ENCODE data around the gene DNAJC3.

GRCh38 chr13:95763601-95764000, 86.7 kb downstream of the DNAJC3 start:
- TF ChIP-seq, protein P1, sequence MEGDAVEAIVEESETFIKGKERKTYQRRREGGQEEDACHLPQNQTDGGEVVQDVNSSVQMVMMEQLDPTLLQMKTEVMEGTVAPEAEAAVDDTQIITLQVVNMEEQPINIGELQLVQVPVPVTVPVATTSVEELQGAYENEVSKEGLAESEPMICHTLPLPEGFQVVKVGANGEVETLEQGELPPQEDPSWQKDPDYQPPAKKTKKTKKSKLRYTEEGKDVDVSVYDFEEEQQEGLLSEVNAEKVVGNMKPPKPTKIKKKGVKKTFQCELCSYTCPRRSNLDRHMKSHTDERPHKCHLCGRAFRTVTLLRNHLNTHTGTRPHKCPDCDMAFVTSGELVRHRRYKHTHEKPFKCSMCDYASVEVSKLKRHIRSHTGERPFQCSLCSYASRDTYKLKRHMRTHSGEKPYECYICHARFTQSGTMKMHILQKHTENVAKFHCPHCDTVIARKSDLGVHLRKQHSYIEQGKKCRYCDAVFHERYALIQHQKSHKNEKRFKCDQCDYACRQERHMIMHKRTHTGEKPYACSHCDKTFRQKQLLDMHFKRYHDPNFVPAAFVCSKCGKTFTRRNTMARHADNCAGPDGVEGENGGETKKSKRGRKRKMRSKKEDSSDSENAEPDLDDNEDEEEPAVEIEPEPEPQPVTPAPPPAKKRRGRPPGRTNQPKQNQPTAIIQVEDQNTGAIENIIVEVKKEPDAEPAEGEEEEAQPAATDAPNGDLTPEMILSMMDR (IDR thresholded peaks at IDR 0.05; ENCODE audit: low read depth, low read length): no peak
- TF ChIP-seq EZH2phosphoT487 (IDR thresholded peaks at IDR 0.05; ENCODE audit: low read depth): no peak

Data from OCI-LY3 (cell line).